PFSK-1 (cell line): Measurements from ENCODE around the gene ZNF398.

Source experiments
- FOXP2 ChIP-seq: optimal IDR thresholded peaks from 2 replicates; pipeline ENCODE3; 2011; ENCODE audit warnings: borderline replicate concordance, control low read depth, inconsistent platforms; ENCODE audit not compliant: insufficient read depth; ENCODE audit errors: extremely low read length, extremely low read depth
- POLR2AphosphoS5 ChIP-seq: IDR thresholded peaks from 2 replicates; pipeline ENCODE4 v1.6.1; 2012; ENCODE audit warnings: low read depth, mild to moderate bottlenecking, control low read depth, low read length, moderate library complexity
- REST ChIP-seq, 2 experiments: IDR thresholded peaks; 2 replicates each; pipeline versions ENCODE4 v1.6.1 to v1.8.0; 2011 to 2012; ENCODE audit warnings: low read depth in 2 of 2, low read length in 2 of 2, control low read depth in 1 of 2, inconsistent platforms in 1 of 2, mild to moderate bottlenecking in 1 of 2, moderate library complexity in 1 of 2; ENCODE audit not compliant: insufficient read depth in 1 of 2
- SIN3A ChIP-seq: IDR thresholded peaks from 2 replicates; pipeline ENCODE4 v1.6.1; 2012; ENCODE audit warnings: mild to moderate bottlenecking, low read length, moderate library complexity, borderline replicate concordance; ENCODE audit not compliant: insufficient read depth
- TAF1 ChIP-seq: IDR thresholded peaks from 2 replicates; pipeline ENCODE4 v1.6.1; 2012; ENCODE audit warnings: low read length, control low read depth, borderline replicate concordance; ENCODE audit not compliant: insufficient read depth

GRCh38 chr7:149225656-149226055 is 78.4 kb downstream of the ZNF398 start:
- TF ChIP-seq POLR2AphosphoS5 (no peak), REST (IDR thresholded peaks at IDR 0.05; ENCODE audit: insufficient read depth in 1 of 2, low read depth in 2 of 2, low read length in 2 of 2) (no peak), SIN3A (no peak), TAF1 (no peak), FOXP2 (no peak)
